Caco-2 (cell line): ENCODE results near the gene MYBPC3. TPM values are rescaled to one million over a fixed set of nuclear protein-coding genes. Genes with fewer than 3 reads are reported as not detected.

Source experiments
- BruUV-seq: library from RNA; stranded (reverse); fragments of 400-500 nt; replicated peaks from 2 replicates; lab custom pipeline; 2021; lab: Mats Ljungman, UMichigan
- CTCF ChIA-PET: fragments of 300-600 bp; sonication (Branson Sonifier 250); formaldehyde crosslinking; loops from one replicate; lab custom pipeline; 2022; ENCODE audit warnings: antibody characterized with exemption; lab: Charles Lee
- POLR2A ChIA-PET: fragments of 300-600 bp; sonication (Branson Sonifier 250); formaldehyde crosslinking; loops from one replicate; lab custom pipeline; 2022; ENCODE audit warnings: antibody characterized with exemption; lab: Charles Lee
- DNase-seq, 2 experiments: peaks; one replicate each; pipeline versions ENCODE4 v3.0.0 to v3.0.0-alpha.2; 2020 to 2022
- H3K27me3 ChIP-seq: replicated peaks from 2 replicates; pipeline ENCODE4 v1.6.0; 2011; ENCODE audit warnings: low read length; ENCODE audit not compliant: control insufficient read depth, insufficient read depth
- H3K36me3 ChIP-seq: 2 replicates; pipeline ENCODE4 v1.5.1; 2011; ENCODE audit warnings: low read length; ENCODE audit not compliant: control insufficient read depth, insufficient read depth
- H3K4me1 ChIP-seq: fragments of 250-450 bp; sonication (Bioruptor Pico); 2 replicates; pipeline ENCODE4 v1.5.1; 2020; ENCODE audit warnings: mild to moderate bottlenecking
- H3K4me3 ChIP-seq: 2 replicates; pipeline ENCODE4 v1.5.1; 2011; ENCODE audit warnings: low read depth, mild to moderate bottlenecking, control low read depth, low read length
- H3K9me3 ChIP-seq: fragments of 250-450 bp; sonication (Bioruptor Pico); 2 replicates; pipeline ENCODE4 v1.5.1; 2020; ENCODE audit warnings: mild to moderate bottlenecking, moderate library complexity
- H3K27ac Mint-ChIP-seq: one replicate; pipeline ENCODE4 v1.8.0; 2022; ENCODE audit warnings: mixed read lengths; ENCODE audit not compliant: unreplicated experiment
- H3K27me3 Mint-ChIP-seq: one replicate; pipeline ENCODE4 v1.8.0; 2022; ENCODE audit warnings: mixed read lengths; ENCODE audit not compliant: insufficient read depth, unreplicated experiment
- H3K36me3 Mint-ChIP-seq: one replicate; pipeline ENCODE4 v1.8.0; 2022; ENCODE audit warnings: mild to moderate bottlenecking, mixed read lengths; ENCODE audit not compliant: insufficient read depth, unreplicated experiment
- H3K4me1 Mint-ChIP-seq: one replicate; pipeline ENCODE4 v1.8.0; 2022; ENCODE audit warnings: low read depth, mixed read lengths; ENCODE audit not compliant: unreplicated experiment
- H3K4me3 Mint-ChIP-seq: one replicate; pipeline ENCODE4 v1.8.0; 2022; ENCODE audit warnings: mild to moderate bottlenecking, moderate library complexity, mixed read lengths; ENCODE audit not compliant: unreplicated experiment
- H3K9me3 Mint-ChIP-seq: one replicate; pipeline ENCODE4 v1.8.0; 2022; ENCODE audit warnings: mixed read lengths; ENCODE audit not compliant: unreplicated experiment
- CTCF ChIP-seq, 2 experiments: fragments of 200-600 bp in 1 of 2; IDR thresholded peaks; 1 replicate in 1 of 2; 2 replicates in 1 of 2; pipeline versions ENCODE4 v1.5.1 to v1.8.0; 2011 to 2022; ENCODE audit warnings: antibody characterized with exemption in 1 of 2, control low read depth in 1 of 2, inconsistent platforms in 1 of 2, low read depth in 1 of 2, low read length in 1 of 2, mild to moderate bottlenecking in 1 of 2, moderate library complexity in 1 of 2; ENCODE audit not compliant: insufficient read depth in 1 of 2, severe bottlenecking in 1 of 2, unreplicated experiment in 1 of 2
- intact Hi-C: fragments of 100-400 bp; cut with micrococcal nuclease; formaldehyde crosslinking; loops from one replicate; pipeline ENCODE4 v1.10.0; 2022; ENCODE audit not compliant: unreplicated experiment
- total RNA-seq: library from RNA; stranded (reverse); gene quantifications from 2 replicates; pipeline ENCODE4 v1.2.3, GENCODE V29; 2022

MYBPC3 gene
- total RNA-seq, 1 experiment from 2014 or later: not detected

- H3K9me3 ChIP-seq: no peaks in the 10 kb centered on the region
- no peak for TF ChIP-seq CTCF (IDR thresholded peaks at IDR 0.05; ENCODE audit: insufficient read depth in 1 of 2, low read depth in 1 of 2, low read length in 1 of 2, severe bottlenecking in 1 of 2, unreplicated experiment in 1 of 2)
- Mint-ChIP-seq H3K4me1 (peaks cover 15% of the 10 kb centered on the region), H3K27ac (no peak overlapping the region), H3K9me3 (no peaks in the 10 kb centered on the region), H3K27me3 (no peaks in the 10 kb centered on the region), H3K4me3 (no peak overlapping the region), H3K36me3 (no peaks in the 10 kb centered on the region)
- H3K4me3 ChIP-seq: no peak overlapping the region
- ChIA-PET CTCF (interaction anchor here (0.6 kb wide), 2 partner anchors 43 to 156 kb away, joined by 3 to 7 read pairs; no protein-coding TSS in a partner anchor), POLR2A (interaction anchor here (0.5 kb wide), 1 partner anchor 17 kb away, joined by 5 read pairs; no protein-coding TSS in a partner anchor)
- BruUV-seq: no TSS peak
- H3K27me3 ChIP-seq: no peaks in the 10 kb centered on the region
- H3K36me3 ChIP-seq: no peaks in the 10 kb centered on the region
- no peak for DNase-seq
- intact Hi-C loops: no loop called here
- peaks cover 6% of the 10 kb centered on the region; the same call in 1 of the 2 replicates for H3K4me1 ChIP-seq
Measured at GRCh38 chr11:47340980-47341775, 11.3 kb downstream of the MYBPC3 start.

- Mint-ChIP-seq H3K4me3 (no peak overlapping the region), H3K27ac (no peak overlapping the region), H3K9me3 (no peaks in the 10 kb centered on the region), H3K4me1 (peaks cover 10% of the 10 kb centered on the region), H3K27me3 (no peaks in the 10 kb centered on the region), H3K36me3 (no peaks in the 10 kb centered on the region)
- Histone ChIP-seq H3K27me3 (no peaks in the 10 kb centered on the region), H3K4me3 (no peak overlapping the region), H3K4me1 (peaks cover 6% of the 10 kb centered on the region; the same call in 1 of the 2 replicates), H3K9me3 (no peaks in the 10 kb centered on the region), H3K36me3 (no peaks in the 10 kb centered on the region)
- POLR2A ChIA-PET: no interaction called here
- CTCF ChIA-PET: interaction anchor here (0.6 kb wide), 1 partner anchor 42 kb away, joined by 3 read pairs; no protein-coding TSS in a partner anchor
- BruUV-seq: no TSS peak
- no peak for DNase-seq
- intact Hi-C loops: no loop called here
- no peak for TF ChIP-seq CTCF (IDR thresholded peaks at IDR 0.05; ENCODE audit: insufficient read depth in 1 of 2, low read depth in 1 of 2, low read length in 1 of 2, severe bottlenecking in 1 of 2, unreplicated experiment in 1 of 2)
Measured at GRCh38 chr11:47340010-47340409, 12.5 kb downstream of the MYBPC3 start.

- POLR2A ChIA-PET: no interaction called here
- Histone ChIP-seq H3K9me3 (no peaks in the 10 kb centered on the region), H3K4me1 (peaks cover 6% of the 10 kb centered on the region; the same call in 1 of the 2 replicates), H3K27me3 (no peaks in the 10 kb centered on the region), H3K36me3 (no peaks in the 10 kb centered on the region), H3K4me3 (no peak overlapping the region)
- CTCF ChIA-PET: interaction anchor here (0.6 kb wide), 1 partner anchor 375 kb away, joined by 3 read pairs; no protein-coding TSS in a partner anchor
- no peaks in the 10 kb centered on the region for H3K27me3 Mint-ChIP-seq
- intact Hi-C loops: no loop called here
- H3K4me1 Mint-ChIP-seq: peaks cover 10% of the 10 kb centered on the region
- no peak for TF ChIP-seq CTCF (IDR thresholded peaks at IDR 0.05; ENCODE audit: insufficient read depth in 1 of 2, low read depth in 1 of 2, low read length in 1 of 2, severe bottlenecking in 1 of 2, unreplicated experiment in 1 of 2)
- no peaks in the 10 kb centered on the region for H3K9me3 Mint-ChIP-seq
- no TSS peak for BruUV-seq
- H3K36me3 Mint-ChIP-seq: no peaks in the 10 kb centered on the region
- no peak for DNase-seq
- no peak overlapping the region for H3K27ac Mint-ChIP-seq
- H3K4me3 Mint-ChIP-seq: no peak overlapping the region
Measured at GRCh38 chr11:47338396-47339241, 13.9 kb downstream of the MYBPC3 start.
